K562 (cell line): ENCODE data around the gene CCNT2. TPM values are rescaled to one million over a fixed set of nuclear protein-coding genes. Genes with fewer than 3 reads are reported as not detected.

Experiments used
- BHLHE40 ChIP-seq: IDR thresholded peaks from 2 replicates; pipeline ENCODE4 v1.6.1; 2011; ENCODE audit warnings: low read length, improper control_type of control experiment
- BRF1 ChIP-seq: IDR thresholded peaks from 3 replicates; pipeline ENCODE4 v1.6.1; 2011; ENCODE audit warnings: borderline replicate concordance, mild to moderate bottlenecking; ENCODE audit not compliant: insufficient read length; ENCODE audit errors: extremely low read depth
- CAMTA2 ChIP-seq: fragments of 250-450 bp; sonication (Bioruptor Pico); conservative IDR thresholded peaks from 2 replicates; pipeline ENCODE4 v1.5.1; 2022
- CBFA2T2 ChIP-seq: fragments of 450-650 bp; conservative IDR thresholded peaks from 2 replicates; pipeline ENCODE4 v1.6.1; 2017; ENCODE audit warnings: mild to moderate bottlenecking
- GTF2A2 ChIP-seq: IDR thresholded peaks from 2 replicates; pipeline ENCODE4 v1.6.1; 2016; ENCODE audit warnings: mild to moderate bottlenecking, missing genetic modification characterization, missing compliant biosample characterization
- HCFC1 ChIP-seq: IDR thresholded peaks from 2 replicates; pipeline ENCODE4 v1.6.1; 2012; ENCODE audit warnings: low read depth, low read length, improper control_type of control experiment
- NR2C1 ChIP-seq, 2 experiments: fragments of 450-650 bp; IDR thresholded peaks; 2 replicates each; pipeline ENCODE4 v1.6.1; 2017; ENCODE audit warnings: mild to moderate bottlenecking in 2 of 2, antibody characterized with exemption in 1 of 2, inconsistent platforms in 1 of 2, missing compliant biosample characterization in 1 of 2, missing genetic modification characterization in 1 of 2
- POLR2AphosphoS5 ChIP-seq: IDR thresholded peaks from 2 replicates; pipeline ENCODE4 v1.6.1; 2011; ENCODE audit warnings: mild to moderate bottlenecking, low read depth, low read length, moderate library complexity; ENCODE audit not compliant: control insufficient read depth, insufficient read depth
- SNRNP70 ChIP-seq: fragments of 200-400 bp; formaldehyde crosslinking; optimal IDR thresholded peaks from 2 replicates; pipeline ENCODE3; 2017; ENCODE audit warnings: low read depth, low read length
- SRF ChIP-seq, 2 experiments: fragments of 250-450, 450-650 bp in 1 of 2; sonication (Bioruptor Pico) in 1 of 2; sonication (generic) in 1 of 2; formaldehyde crosslinking; IDR thresholded peaks; 2 replicates each; pipeline versions ENCODE4 v1.5.0 to v1.5.1; 2020 to 2022; ENCODE audit warnings: mild to moderate bottlenecking in 1 of 2, missing genetic modification reagents in 1 of 2
- STAT5A ChIP-seq: IDR thresholded peaks from 2 replicates; pipeline ENCODE4 v1.6.1; 2012; ENCODE audit warnings: low read length, inconsistent platforms, borderline replicate concordance
- TOE1 ChIP-seq, 2 experiments: fragments of 450-650 bp in 1 of 2; sonication (generic) in 1 of 2; formaldehyde crosslinking in 1 of 2; IDR thresholded peaks; 2 replicates each; pipeline versions ENCODE4 v1.7.1 to v1.8.0; 2016 to 2022; ENCODE audit warnings: borderline replicate concordance in 2 of 2, mild to moderate bottlenecking in 2 of 2, antibody characterized with exemption in 1 of 2, inconsistent platforms in 1 of 2, low read depth in 1 of 2, missing genetic modification reagents in 1 of 2, moderate library complexity in 1 of 2
- ZFP1 ChIP-seq: fragments of 450-650 bp; formaldehyde crosslinking; IDR thresholded peaks from 2 replicates; pipeline ENCODE4 v1.4.0; 2020; ENCODE audit warnings: mild to moderate bottlenecking, mixed read lengths
- ZNF184 ChIP-seq: sonication (generic); formaldehyde crosslinking; IDR thresholded peaks from 2 replicates; pipeline ENCODE4 v1.5.0; 2020; ENCODE audit warnings: missing genetic modification reagents
- ZNF347 ChIP-seq: fragments of 450-650 bp; formaldehyde crosslinking; IDR thresholded peaks from 2 replicates; pipeline ENCODE4 v1.4.0; 2020; ENCODE audit warnings: low read depth, mild to moderate bottlenecking, moderate library complexity
- ZNF764 ChIP-seq: fragments of 250-450 bp; sonication (Bioruptor Pico); IDR thresholded peaks from 2 replicates; pipeline ENCODE4 v1.4.0; 2020; ENCODE audit warnings: low read depth, mild to moderate bottlenecking, moderate library complexity
- ZNF785 ChIP-seq: fragments of 250-450 bp; sonication (Bioruptor Pico); IDR thresholded peaks from 2 replicates; pipeline ENCODE4 v1.4.0; 2020; ENCODE audit warnings: mild to moderate bottlenecking
- polyA plus RNA-seq, 8 experiments: library from polyadenylated mRNA; depleted of rRNA in 4 of 8; stranded (reverse) in 5 of 8; unstranded in 3 of 8; fragments of >200 nt; fragmentation: Nextera tagmentation in 2 of 8; fragmentation: Illumina TruSeq in 1 of 8; extraction: Ambion mirVana in 2 of 8; extraction: Trizol in 1 of 8; gene quantifications; 2 replicates each; pipeline versions ENCODE4 v1.2.1 to v1.2.3, GENCODE V29; 2011 to 2014; ENCODE audit warnings: inconsistent platforms in 1 of 8, missing spikeins in 1 of 8
- total RNA-seq, 7 experiments: library from RNA; depleted of rRNA in 6 of 7; stranded (reverse); fragments of >200 nt in 6 of 7; fragmentation: Illumina TruSeq in 2 of 7; extraction: Trizol in 2 of 7; gene quantifications; 2 replicates each; pipeline versions ENCODE4 v1.2.1 to v1.2.3, GENCODE V29; 2011 to 2021; ENCODE audit warnings: low replicate concordance in 1 of 7
- TF ChIP-seq, protein P1 (sequence below): conservative IDR thresholded peaks from 2 replicates; pipeline ENCODE4 v1.6.1; 2011; ENCODE audit warnings: low read depth, mild to moderate bottlenecking, low read length; ENCODE audit not compliant: control insufficient read depth
- TF ChIP-seq, protein P2 (sequence below), 2 experiments: fragments of 450-650 bp; formaldehyde crosslinking in 1 of 2; IDR thresholded peaks; 2 replicates each; pipeline versions ENCODE4 v1.4.0 to v1.6.1; 2014 to 2020; ENCODE audit warnings: mild to moderate bottlenecking in 2 of 2, borderline replicate concordance in 1 of 2, low read depth in 1 of 2

Gene CCNT2
- total and polyA plus RNA-seq, 9 of the 15 experiments (the other 6 are each of a cell fraction or from before 2014, with no cell fraction given): 12.6 to 30.0 (median 22.7) TPM

DNA sequence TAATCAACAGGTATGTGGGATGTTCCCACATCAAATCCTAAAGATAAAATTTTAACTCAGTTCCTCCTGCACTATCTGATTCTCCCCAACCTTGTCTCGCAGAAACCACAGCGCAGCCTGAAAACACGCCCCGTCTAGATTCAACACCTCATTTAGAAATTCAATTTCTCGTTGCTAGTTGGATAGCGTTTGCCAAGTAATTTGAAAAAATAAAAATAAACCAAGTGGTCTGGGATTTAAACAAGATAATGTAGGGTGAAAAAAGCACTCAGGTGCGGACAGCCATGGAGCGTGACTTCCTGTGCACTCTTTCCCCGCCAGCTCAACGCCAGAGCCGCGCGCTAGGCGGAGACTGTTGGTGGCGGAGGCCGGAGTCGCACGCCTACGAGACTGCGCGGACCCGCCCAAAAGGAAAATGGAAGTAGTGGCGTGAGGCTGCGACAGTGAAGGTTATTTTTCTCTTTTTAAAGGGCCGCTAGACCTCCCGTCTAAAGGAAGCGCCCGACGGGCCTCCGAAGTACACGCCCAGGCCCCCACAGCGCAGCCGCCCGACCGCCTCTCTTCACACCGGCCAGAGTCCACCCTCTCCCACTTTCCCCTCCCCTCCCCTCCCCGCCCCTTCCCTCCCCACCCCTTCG, 615 bp upstream of the CCNT2 start (continued):
- TF ChIP-seq STAT5A (no peak; the same call in 1 of the 2 replicates), BHLHE40 (peak; percentile 88), ZNF785 (CRISPR knock-in tag) (no peak), GTF2A2 (tag) (no peak), TOE1 (IDR thresholded peaks at IDR 0.05; ENCODE audit: borderline replicate concordance) (no peak), TOE1 (CRISPR knock-in tag; IDR thresholded peaks at IDR 0.05; ENCODE audit: borderline replicate concordance, low read depth) (no peak), ZFP1 (CRISPR knock-in tag) (no peak), POLR2AphosphoS5 (peak; percentile 77), CAMTA2 (CRISPR knock-in tag) (no peak), ZNF184 (CRISPR knock-in tag) (no peak), BRF1 (no peak), NR2C1 (IDR thresholded peaks at IDR 0.05) (no peak), NR2C1 (tag; IDR thresholded peaks at IDR 0.05) (peak; percentile 8; the same call in 1 of the 2 replicates), HCFC1 (peak; percentile 67), SRF (CRISPR knock-in tag; IDR thresholded peaks at IDR 0.05) (no peak), CBFA2T2 (no peak), ZNF347 (no peak), ZNF764 (CRISPR knock-in tag) (no peak), SNRNP70 (no peak)
- TF ChIP-seq, protein P1, sequence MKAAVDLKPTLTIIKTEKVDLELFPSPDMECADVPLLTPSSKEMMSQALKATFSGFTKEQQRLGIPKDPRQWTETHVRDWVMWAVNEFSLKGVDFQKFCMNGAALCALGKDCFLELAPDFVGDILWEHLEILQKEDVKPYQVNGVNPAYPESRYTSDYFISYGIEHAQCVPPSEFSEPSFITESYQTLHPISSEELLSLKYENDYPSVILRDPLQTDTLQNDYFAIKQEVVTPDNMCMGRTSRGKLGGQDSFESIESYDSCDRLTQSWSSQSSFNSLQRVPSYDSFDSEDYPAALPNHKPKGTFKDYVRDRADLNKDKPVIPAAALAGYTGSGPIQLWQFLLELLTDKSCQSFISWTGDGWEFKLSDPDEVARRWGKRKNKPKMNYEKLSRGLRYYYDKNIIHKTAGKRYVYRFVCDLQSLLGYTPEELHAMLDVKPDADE: no peak
- TF ChIP-seq, protein P2, sequence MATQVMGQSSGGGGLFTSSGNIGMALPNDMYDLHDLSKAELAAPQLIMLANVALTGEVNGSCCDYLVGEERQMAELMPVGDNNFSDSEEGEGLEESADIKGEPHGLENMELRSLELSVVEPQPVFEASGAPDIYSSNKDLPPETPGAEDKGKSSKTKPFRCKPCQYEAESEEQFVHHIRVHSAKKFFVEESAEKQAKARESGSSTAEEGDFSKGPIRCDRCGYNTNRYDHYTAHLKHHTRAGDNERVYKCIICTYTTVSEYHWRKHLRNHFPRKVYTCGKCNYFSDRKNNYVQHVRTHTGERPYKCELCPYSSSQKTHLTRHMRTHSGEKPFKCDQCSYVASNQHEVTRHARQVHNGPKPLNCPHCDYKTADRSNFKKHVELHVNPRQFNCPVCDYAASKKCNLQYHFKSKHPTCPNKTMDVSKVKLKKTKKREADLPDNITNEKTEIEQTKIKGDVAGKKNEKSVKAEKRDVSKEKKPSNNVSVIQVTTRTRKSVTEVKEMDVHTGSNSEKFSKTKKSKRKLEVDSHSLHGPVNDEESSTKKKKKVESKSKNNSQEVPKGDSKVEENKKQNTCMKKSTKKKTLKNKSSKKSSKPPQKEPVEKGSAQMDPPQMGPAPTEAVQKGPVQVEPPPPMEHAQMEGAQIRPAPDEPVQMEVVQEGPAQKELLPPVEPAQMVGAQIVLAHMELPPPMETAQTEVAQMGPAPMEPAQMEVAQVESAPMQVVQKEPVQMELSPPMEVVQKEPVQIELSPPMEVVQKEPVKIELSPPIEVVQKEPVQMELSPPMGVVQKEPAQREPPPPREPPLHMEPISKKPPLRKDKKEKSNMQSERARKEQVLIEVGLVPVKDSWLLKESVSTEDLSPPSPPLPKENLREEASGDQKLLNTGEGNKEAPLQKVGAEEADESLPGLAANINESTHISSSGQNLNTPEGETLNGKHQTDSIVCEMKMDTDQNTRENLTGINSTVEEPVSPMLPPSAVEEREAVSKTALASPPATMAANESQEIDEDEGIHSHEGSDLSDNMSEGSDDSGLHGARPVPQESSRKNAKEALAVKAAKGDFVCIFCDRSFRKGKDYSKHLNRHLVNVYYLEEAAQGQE (IDR thresholded peaks at IDR 0.05; ENCODE audit: borderline replicate concordance): no peak
- TF ChIP-seq, protein P2 (CRISPR knock-in tag; IDR thresholded peaks at IDR 0.05; ENCODE audit: low read depth): no peak
